Measurements from ENCODE around the gene PCDHGA4.

GRCh38 chr5:141384471-141385267 lies 29.8 kb downstream of the PCDHGA4 start:
- TF ChIP-seq CTCF (IDR thresholded peaks at IDR 0.05) (no peak), EP300 (IDR thresholded peaks at IDR 0.05) (no peak)
